Loucy (cell line): ENCODE measurements around the gene KCNH2.

Experiments
- H2AFZ ChIP-seq: fragments of 200-600 bp; sonication (generic); 2 replicates; pipeline ENCODE4 v1.6.0; 2016; ENCODE audit warnings: antibody characterized with exemption, mild to moderate bottlenecking, low read length, moderate library complexity
- H3F3A ChIP-seq: fragments of 200-600 bp; 2 replicates; pipeline ENCODE4 v1.6.0; 2016; ENCODE audit warnings: antibody characterized with exemption, low read depth, mild to moderate bottlenecking
- H3K27me3 ChIP-seq: fragments of 200-600 bp; sonication (generic); 2 replicates; pipeline ENCODE4 v1.6.1; 2014; ENCODE audit warnings: low read length, mild to moderate bottlenecking; ENCODE audit not compliant: insufficient read depth, poor library complexity, severe bottlenecking
- H3K36me3 ChIP-seq: fragments of 200-600 bp; sonication (generic); 2 replicates; pipeline ENCODE4 v1.6.1; 2016; ENCODE audit warnings: low read length; ENCODE audit not compliant: insufficient read depth
- H3K4me1 ChIP-seq: fragments of 200-600 bp; sonication (generic); 2 replicates; pipeline ENCODE4 v1.5.1; 2014; ENCODE audit warnings: low read length, mild to moderate bottlenecking; ENCODE audit not compliant: insufficient read depth, poor library complexity, severe bottlenecking
- H3K4me2 ChIP-seq: fragments of 200-600 bp; sonication (generic); 2 replicates; pipeline ENCODE4 v1.6.0; 2014; ENCODE audit warnings: antibody characterized with exemption, low read length, low read depth, mild to moderate bottlenecking; ENCODE audit not compliant: poor library complexity, severe bottlenecking
- H3K4me3 ChIP-seq: fragments of 200-600 bp; sonication (generic); 2 replicates; pipeline ENCODE4 v1.5.1; 2014; ENCODE audit warnings: low read length, mild to moderate bottlenecking, mixed read lengths; ENCODE audit not compliant: poor library complexity, severe bottlenecking
- H3K79me2 ChIP-seq: fragments of 200-600 bp; sonication (generic); 2 replicates; pipeline ENCODE4 v1.6.1; 2014; ENCODE audit warnings: low read length; ENCODE audit not compliant: insufficient read depth
- H3K9ac ChIP-seq: fragments of 200-600 bp; sonication (generic); 2 replicates; pipeline ENCODE4 v1.6.0; 2014; ENCODE audit warnings: mild to moderate bottlenecking, low read depth, low read length, moderate library complexity; ENCODE audit not compliant: poor library complexity, severe bottlenecking
- H3K9me2 ChIP-seq: fragments of 200-600 bp; sonication (generic); replicated peaks from 2 replicates; pipeline ENCODE4 v1.6.1; 2016; ENCODE audit warnings: low read depth, low read length, mixed read lengths
- H3K9me3 ChIP-seq: fragments of 200-600 bp; sonication (generic); 2 replicates; pipeline ENCODE4 v1.6.1; 2014; ENCODE audit warnings: mild to moderate bottlenecking, antibody characterized with exemption, low read length, low read depth; ENCODE audit not compliant: insufficient read depth
- H4K20me1 ChIP-seq: fragments of 200-600 bp; sonication (generic); 2 replicates; pipeline ENCODE4 v1.6.0; 2014; ENCODE audit warnings: antibody characterized with exemption, low read length, mild to moderate bottlenecking; ENCODE audit not compliant: insufficient read depth, poor library complexity, severe bottlenecking
- CTCF ChIP-seq: fragments of 200-600 bp; sonication (generic); conservative IDR thresholded peaks from 2 replicates; pipeline ENCODE4 v1.5.1; 2014; ENCODE audit warnings: mild to moderate bottlenecking, antibody characterized with exemption, low read length
- EZH2phosphoT487 ChIP-seq: fragments of 200-600 bp; IDR thresholded peaks from 2 replicates; pipeline ENCODE4 v1.6.1; 2018; ENCODE audit warnings: antibody characterized with exemption, mild to moderate bottlenecking, moderate library complexity, borderline replicate concordance

Gene KCNH2

GRCh38 chr7:150931199-150931869 lies 46.8 kb downstream of the KCNH2 start:
- H2AFZ ChIP-seq: no peak overlapping the region
- TF ChIP-seq CTCF (no peak), EZH2phosphoT487 (no peak)

GRCh38 chr7:150928541-150928940 lies 49.6 kb downstream of the KCNH2 start:
- Histone ChIP-seq H2AFZ (no peak overlapping the region), H3F3A (0 out of 2 replicates have a peak, but pooled peaks cover 4% of the 10 kb centered on the region), H3K27me3 (no peaks in the 10 kb centered on the region), H3K36me3 (no peaks in the 10 kb centered on the region), H3K9me2 (no peaks in the 10 kb centered on the region), H3K9ac (no peak overlapping the region), H3K4me2 (no peak overlapping the region), H3K4me1 (peaks cover 21% of the 10 kb centered on the region), H4K20me1 (no peaks in the 10 kb centered on the region), H3K4me3 (no peak overlapping the region), H3K9me3 (no peaks in the 10 kb centered on the region), H3K79me2 (no peaks in the 10 kb centered on the region)
- TF ChIP-seq EZH2phosphoT487: no peak
- TF ChIP-seq CTCF: no peak

More at GRCh38 chr7:150931199-150931869, 46.8 kb downstream of the KCNH2 start:
- Histone ChIP-seq H3K36me3 (no peaks in the 10 kb centered on the region), H3K4me1 (peaks cover 17% of the 10 kb centered on the region), H3K9me2 (no peaks in the 10 kb centered on the region), H3K9me3 (no peaks in the 10 kb centered on the region), H3K4me2 (peak overlapping the region; percentile 55), H3K4me3 (peak overlapping the region; percentile 17), H3F3A (0 out of 2 replicates have a peak, but pooled peaks cover 4% of the 10 kb centered on the region), H3K27me3 (no peaks in the 10 kb centered on the region), H3K79me2 (no peaks in the 10 kb centered on the region), H4K20me1 (no peaks in the 10 kb centered on the region), H3K9ac (peak overlapping the region; percentile 46)

- H3K9ac ChIP-seq: no peak overlapping the region
- H3K9me3 ChIP-seq: no peaks in the 10 kb centered on the region
- H3K4me3 ChIP-seq: no peak overlapping the region
- peak; percentile 26; the same call in 1 of the 2 replicates for TF ChIP-seq CTCF
- TF ChIP-seq EZH2phosphoT487: no peak
- H3K9me2 ChIP-seq: no peaks in the 10 kb centered on the region
- peaks cover 27% of the 10 kb centered on the region for H3K4me1 ChIP-seq
- H2AFZ ChIP-seq: no peak overlapping the region
- 0 out of 2 replicates have a peak, but pooled peaks cover 4% of the 10 kb centered on the region for H3F3A ChIP-seq
- H3K79me2 ChIP-seq: no peaks in the 10 kb centered on the region
- H4K20me1 ChIP-seq: no peaks in the 10 kb centered on the region
- no peaks in the 10 kb centered on the region for H3K27me3 ChIP-seq
- H3K36me3 ChIP-seq: no peaks in the 10 kb centered on the region
- no peak overlapping the region for H3K4me2 ChIP-seq
These were observed 50.2 kb downstream of the KCNH2 start for GRCh38 chr7:150927956-150928344.
